ENCODE results near the gene ANKS1B.

Gene ANKS1B

DNA sequence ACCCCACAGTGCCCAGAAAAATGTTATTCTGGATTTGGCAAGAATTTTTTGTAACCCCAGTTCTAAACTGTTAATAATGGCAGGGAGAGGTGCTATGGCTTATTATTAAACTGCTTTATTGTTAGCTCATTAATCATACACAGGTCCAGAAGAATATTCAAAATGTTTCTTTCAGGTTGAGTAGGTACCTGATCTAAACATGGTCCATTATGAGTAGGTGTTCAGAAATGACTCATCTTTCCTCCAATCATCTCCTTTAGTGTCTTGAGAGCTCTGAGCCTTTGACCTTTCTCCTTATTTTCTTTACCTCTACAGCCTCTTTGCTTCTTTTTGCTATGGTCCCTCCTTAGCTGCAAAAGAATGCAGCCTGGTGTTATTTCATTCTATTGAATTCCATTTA is 548.2 kb downstream of the ANKS1B start:
- no peak for DNase-seq

- DNase-seq, result no peak
These were observed 549.5 kb downstream of the ANKS1B start for GRCh38 chr12:99435095-99435791.

DNA sequence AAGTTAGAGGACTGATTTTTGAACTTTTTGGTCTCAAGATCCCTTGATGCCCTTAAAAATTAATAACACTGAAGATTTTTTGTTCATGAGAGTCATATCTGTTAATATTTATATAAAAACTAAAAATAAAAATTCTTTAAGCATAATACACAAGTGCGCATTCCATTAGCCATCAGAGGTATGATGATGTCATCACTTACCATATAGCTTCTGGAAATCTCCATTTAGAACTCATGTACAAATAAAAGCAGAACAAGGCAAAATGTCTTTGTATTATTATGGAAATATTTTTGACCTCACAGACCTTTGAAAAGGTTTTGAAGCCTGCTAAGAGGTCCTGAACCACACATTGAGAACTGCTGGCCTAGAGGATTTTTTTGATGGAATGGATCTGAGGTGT is 551.6 kb downstream of the ANKS1B start:
- no peak for DNase-seq

DNA sequence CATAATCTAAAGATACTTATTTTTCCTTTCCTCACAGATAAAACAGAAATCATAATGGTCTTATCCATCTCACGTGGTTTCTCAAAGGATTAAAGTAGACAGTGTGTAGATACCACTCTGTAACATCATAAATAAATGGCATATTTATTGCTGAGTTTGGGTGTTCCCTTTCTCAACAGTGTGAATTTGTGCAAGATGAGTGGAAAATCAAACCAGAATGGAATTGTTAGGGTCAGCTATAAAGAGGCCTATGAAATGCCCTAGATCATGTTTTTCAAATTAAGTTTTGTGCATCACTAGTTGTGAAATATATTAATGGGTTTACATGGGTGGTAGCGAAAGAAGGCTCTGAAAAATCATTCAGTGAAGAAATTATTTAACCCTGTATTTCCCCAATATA is 553.5 kb downstream of the ANKS1B start:
- no peak for DNase-seq

DNA sequence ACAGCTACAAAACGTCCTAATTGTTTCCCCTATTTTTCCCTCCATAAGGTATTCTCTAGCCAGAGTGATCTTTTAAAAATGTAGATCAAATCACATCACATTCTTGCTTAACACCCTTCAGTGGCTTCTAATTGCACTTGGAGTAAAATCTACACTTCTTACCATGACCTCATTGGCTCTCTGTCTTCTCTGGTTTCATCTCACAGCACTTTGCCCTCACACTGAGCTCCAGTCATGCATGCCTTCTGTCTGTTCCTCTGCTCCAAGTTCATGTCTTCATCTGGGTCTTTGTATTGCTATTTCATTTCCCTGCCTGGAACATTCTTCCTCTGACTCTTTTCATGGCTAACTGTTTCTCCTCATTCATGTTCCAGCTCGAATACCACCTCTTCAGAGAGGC is 557.6 kb downstream of the ANKS1B start:
- no peak for DNase-seq

- no peak for DNase-seq
These were observed 566.4 kb downstream of the ANKS1B start for GRCh38 chr12:99418379-99418778.

GRCh38 chr12:99413751-99414150 is 571.0 kb downstream of the ANKS1B start:
- DNase-seq, result no peak

DNA sequence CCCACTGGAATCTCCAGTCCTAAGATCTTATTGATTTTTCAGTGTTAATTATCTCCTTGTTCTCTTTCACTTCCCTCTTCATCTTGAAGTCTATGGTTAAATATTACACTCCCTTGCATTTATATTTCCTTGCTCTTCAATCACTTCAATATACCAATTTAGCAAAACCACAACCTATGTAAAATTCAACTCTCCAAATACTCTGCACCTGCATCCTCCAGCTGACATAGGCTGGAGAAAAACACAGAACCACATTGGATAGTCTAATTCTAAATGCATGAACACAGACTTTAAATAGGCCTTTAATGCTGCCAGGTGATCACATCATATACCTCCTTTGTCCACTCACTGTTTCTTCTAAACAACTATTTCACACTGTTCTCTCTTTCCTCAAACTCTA is 591.0 kb downstream of the ANKS1B start:
- DNase-seq, result no peak

DNA sequence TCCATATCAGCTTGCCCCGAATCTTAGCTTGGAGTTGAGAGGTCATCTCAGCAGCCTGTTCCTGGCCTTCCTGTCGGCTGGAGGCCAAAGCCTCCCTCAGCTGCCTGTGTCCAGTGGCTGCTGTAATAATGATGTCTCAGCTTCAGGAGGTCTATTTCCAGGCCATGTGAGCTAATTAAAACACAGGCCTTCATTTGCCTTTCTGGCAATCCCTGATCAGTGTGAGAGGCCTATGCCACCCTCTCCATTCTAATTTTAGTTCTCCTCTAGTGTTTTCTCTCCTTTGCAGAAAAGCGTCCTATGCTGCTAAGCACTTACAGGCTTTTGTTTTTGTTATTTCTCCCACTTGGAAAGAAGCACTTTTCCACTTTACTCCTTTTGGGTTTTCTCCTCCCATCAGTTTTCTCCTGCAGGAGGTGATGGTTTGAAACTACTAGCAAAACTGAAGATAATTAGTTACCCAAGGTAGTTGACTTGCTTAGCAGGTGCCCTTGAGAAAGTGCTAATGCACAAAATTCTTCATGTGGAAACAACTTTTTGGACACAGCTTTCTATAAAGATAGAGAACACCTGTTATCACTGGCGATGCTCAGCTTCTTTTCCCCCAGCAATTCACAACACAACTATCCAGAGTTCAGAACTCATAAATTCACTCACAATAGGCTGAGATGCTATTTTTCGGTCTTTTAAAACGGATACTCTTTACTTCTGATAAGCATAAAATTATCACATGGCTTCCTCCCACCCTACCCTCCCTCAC is 592.5 kb downstream of the ANKS1B start:
- DNase-seq, result no peak

GRCh38 chr12:99390707-99391106 is 594.0 kb downstream of the ANKS1B start:
- DNase-seq, result no peak

DNA sequence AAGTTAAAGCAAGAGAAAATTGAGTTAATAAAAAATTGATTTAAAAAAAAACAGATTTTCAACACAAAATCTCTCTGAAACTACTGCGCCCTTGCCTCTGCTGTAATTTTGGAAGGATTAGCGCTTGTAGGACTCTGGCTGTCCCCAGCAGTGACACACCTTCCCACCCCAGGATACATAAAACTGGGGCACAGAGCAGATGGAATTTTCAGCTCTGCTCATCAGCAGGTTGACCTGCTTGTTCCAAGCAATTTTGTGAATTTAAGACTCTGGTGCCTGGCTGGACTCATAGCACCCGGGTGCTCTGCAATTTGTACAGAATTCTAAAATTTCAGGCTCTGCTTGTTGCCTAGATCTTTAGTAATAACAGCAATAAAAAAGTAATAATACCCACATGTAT is 595.0 kb downstream of the ANKS1B start:
- DNase-seq, result no peak

DNA sequence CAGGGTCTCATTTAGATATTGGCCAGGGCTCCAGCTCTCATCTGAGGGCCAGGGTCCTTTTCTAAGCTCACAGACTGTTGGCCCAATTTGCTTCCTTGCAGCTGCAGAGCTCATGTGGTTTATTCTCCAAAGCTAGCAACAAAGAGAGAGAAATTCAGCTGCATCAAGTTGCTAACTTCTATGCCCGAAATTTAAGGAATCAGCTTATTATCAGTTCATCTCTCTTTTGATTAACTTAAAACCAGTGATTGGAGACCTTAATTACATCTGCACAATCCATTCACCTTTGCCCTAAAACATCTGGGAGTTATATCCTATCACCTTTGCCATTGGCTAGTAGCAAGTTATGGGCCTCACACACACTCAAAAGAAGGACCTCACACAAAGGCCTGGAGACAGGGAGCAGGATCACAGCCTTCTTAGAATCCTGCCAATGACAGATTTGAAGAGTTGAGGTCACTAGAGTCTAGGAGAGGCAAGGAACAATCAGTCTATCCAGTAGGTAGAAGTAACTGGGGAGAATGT is 596.0 kb downstream of the ANKS1B start:
- DNase-seq, result no peak

DNA sequence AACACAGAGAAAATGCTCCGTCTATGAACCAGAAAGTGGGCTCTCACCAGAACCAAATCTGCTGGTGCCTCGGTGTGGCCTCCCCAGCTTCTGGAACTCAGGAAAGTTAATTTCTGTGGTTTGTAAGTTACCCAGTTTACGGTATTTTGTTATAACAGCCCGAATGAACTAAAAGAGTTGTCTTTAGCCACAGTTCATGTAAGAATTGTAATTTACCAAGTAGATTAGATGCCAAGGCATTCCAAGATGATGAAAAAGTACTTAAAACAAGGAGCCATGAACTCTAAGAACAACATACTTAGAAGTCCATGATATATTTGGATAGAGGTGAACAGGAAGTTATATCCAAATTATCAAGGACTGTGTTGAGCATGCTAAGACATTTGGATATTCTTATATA is 597.1 kb downstream of the ANKS1B start:
- DNase-seq, result no peak

DNA sequence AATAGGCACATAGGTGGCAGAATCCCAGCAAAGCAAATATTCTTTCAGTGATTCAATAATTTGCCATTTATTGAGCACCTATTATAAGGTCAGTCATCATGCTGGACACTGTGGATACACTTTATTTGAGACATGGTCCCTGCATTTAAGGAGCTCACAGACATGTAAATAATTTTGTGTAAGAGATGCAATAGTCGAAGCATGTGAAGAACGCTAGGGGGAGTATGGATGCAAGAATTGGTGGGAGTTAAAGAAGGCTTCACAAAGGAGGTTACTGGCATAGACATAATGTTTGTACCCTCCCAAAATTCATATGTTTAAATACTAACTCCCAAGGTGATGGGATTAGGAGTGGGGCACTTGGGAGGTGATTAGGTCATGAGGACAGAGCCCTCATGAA is 597.8 kb downstream of the ANKS1B start:
- DNase-seq, result no peak

DNA sequence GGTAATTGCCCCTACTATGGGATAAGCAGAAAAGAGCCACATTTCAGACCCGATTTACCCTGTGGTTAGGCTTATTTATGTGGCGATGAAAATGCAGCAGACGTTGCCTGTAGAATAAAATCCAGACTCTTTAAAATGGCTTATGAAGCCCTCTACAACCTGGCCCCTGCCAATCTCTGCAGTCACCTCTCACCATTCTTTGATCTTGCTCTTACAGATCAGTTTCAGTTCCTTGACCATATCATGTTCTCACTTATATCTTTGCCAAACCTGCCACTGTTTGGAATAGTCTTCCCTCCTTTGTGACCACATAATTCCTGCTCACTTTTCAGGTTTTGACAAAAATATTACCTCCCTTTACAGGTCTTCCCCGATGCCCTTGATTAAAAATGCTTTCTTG is 601.5 kb downstream of the ANKS1B start:
- no peak for DNase-seq

DNA sequence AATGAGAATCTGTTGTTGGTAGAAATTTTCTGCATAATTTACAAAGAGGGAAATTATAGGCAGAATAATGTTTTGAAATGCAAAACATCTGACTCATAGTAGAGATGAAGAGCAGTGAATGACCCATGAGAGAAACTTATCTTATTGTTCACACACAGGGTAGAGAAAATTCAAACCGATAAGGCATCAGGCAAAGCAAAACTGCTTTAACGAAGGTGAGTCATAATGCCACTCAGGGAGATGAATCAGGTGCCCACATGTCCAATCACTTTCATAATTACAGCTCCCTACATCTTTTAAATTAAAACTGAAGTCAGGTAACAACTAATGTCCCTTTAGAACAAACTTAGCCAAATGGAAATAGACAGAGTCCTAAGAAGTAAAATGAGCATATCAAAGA is 602.7 kb downstream of the ANKS1B start:
- DNase-seq, result no peak

- DNase-seq, result no peak
These were observed 604.0 kb downstream of the ANKS1B start for GRCh38 chr12:99380701-99381100.

DNA sequence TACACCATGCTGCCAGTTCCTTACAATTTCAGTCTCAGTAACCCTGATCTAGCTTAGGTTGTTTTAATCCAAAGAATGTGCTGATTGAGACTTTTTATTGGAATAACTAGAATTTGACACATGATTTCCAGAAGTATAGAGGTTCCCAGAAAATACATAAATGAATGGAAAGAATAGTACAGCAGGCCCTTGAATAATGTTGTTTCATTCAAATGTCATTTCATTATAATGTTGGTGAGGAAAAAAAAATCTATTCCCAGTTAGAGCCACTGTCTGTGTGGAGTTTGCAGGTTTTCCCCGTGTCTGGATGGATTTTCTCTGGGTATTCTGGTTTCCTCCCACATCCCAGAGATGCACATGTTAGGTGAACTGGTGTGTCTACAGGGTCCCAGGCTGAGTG is 610.7 kb downstream of the ANKS1B start:
- no peak for DNase-seq

- DNase-seq, result no peak
These were observed 612.3 kb downstream of the ANKS1B start for GRCh38 chr12:99372257-99372920.

DNA sequence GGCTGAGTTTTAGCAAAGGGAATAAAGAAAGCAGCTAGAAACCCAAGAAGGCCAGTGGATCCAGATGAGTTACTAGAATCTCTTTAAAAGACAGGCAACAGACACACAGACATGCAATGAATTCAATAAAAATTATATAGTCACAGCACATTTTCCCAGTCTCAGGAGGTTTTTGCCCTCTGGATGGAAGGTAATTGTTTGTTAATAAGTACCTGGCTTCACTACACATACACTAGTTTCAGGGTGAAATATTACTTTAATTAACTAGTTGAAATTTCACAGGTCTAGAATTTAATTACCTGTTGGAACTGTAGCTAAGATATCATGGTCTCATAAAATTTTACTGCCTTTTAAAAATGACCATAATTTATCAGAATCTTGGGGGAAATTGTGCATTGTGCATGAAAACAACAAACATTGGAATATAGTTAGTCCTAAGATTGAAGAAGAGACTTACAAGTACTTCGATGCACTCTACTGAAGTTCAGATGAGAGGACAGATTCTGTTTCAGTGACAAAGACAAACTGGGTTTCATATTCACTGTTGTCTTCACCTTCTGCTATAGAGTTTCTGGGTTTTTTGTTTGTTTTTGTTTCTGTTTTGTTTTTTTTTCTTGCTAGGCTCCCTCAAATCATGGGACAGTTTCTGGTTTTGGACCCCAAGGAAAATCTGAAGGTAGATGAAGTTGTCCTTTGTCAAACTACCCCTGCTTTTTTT is 614.2 kb downstream of the ANKS1B start:
- no peak for DNase-seq

DNA sequence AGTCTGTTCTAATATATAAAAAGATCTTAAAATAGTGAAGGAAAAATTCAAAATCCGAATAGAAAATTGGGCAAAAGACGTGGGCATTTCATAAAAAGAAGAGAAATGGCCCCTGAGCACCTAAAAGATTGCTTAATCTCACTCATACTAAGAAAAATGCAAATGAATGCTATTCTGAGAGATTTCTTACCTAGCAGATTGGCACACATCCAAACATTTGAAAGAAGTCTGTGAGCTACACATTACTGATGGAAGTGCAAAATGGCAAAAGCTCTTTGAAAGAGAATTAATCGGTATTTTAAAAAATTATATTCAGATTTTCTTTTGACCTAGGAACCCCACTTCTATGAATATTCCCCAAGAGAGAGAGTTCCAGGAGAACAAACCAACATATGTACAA is 617.6 kb downstream of the ANKS1B start:
- no peak for DNase-seq

- DNase-seq, result no peak
These were observed 632.5 kb downstream of the ANKS1B start for GRCh38 chr12:99352269-99352668.

DNA sequence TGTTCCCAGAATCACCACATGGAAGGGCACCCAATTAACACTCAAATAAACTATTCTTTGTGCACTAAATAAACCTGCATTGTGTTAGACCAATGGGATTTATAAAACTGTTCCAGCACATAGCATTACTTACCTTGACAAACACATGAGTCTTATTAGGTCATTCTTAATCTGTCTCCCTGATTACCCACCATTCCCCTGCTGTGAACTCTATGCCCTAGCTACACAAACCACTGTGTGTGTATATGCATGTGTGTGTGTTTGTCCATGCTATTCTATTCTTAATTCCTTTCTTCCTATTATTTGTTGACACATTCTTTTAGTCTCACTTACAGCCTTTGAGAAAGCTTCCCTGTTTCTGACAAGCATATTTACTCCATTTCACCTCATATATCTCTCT is 640.8 kb downstream of the ANKS1B start:
- DNase-seq, result no peak

All from NCI-H1930 (cell line).